Spleen (tissue), 11 donors: ENCODE measurements around the gene KHDC1. TPM values are rescaled to one million over a fixed set of nuclear protein-coding genes. Genes with fewer than 3 reads are reported as not detected.

ENCODE experiments used
- DNase-seq: peaks from one replicate; pipeline ENCODE4 v3.0.0-alpha.2; 2020
- H3K27ac ChIP-seq, 8 donors: fragments of 200-600 bp; sonication (generic) in 7 of 8; 1 replicate in 4 of 8; 2 replicates in 4 of 8; pipeline versions ENCODE4 v1.5.0 to v1.8.0; 2016 to 2021; ENCODE audit warnings: inconsistent platforms in 4 of 8, mild to moderate bottlenecking in 4 of 8, moderate library complexity in 1 of 8
- H3K27me3 ChIP-seq, 7 donors: fragments of 200-600 bp; sonication (generic) in 6 of 7; replicated peaks in 1 of 7; 1 replicate in 4 of 7; 2 replicates in 3 of 7; pipeline versions ENCODE4 v1.5.0 to v1.8.0; 2016 to 2021; ENCODE audit warnings: inconsistent platforms in 3 of 7, mild to moderate bottlenecking in 1 of 7
- H3K36me3 ChIP-seq, 6 donors: fragments of 200-600 bp; sonication (generic) in 5 of 6; 1 replicate in 4 of 6; 2 replicates in 2 of 6; pipeline versions ENCODE4 v1.5.0 to v1.8.0; 2016 to 2021; ENCODE audit warnings: inconsistent platforms in 2 of 6
- H3K4me1 ChIP-seq, 6 donors: fragments of 200-600 bp; sonication (generic) in 5 of 6; 1 replicate in 3 of 6; 2 replicates in 3 of 6; pipeline versions ENCODE4 v1.5.0 to v1.8.0; 2016 to 2021; ENCODE audit warnings: inconsistent platforms in 3 of 6
- H3K4me3 ChIP-seq, 8 donors: fragments of 200-600 bp; sonication (generic) in 7 of 8; 1 replicate in 4 of 8; 2 replicates in 4 of 8; pipeline versions ENCODE4 v1.5.0 to v1.8.0; 2016 to 2021; ENCODE audit warnings: inconsistent platforms in 4 of 8, mild to moderate bottlenecking in 4 of 8, moderate library complexity in 2 of 8
- H3K9me3 ChIP-seq, 8 donors: fragments of 200-600 bp; sonication (generic) in 7 of 8; 1 replicate in 4 of 8; 2 replicates in 4 of 8; pipeline versions ENCODE4 v1.5.0 to v1.8.0; 2016 to 2021; ENCODE audit warnings: inconsistent platforms in 4 of 8
- CTCF ChIP-seq, 11 experiments: fragments of 200-600 bp in 7 of 11; fragments of 450-650 bp in 4 of 11; sonication (generic) in 4 of 11; IDR thresholded peaks in 8 of 11; conservative IDR thresholded peaks in 3 of 11; 1 replicate in 7 of 11; 2 replicates in 4 of 11; pipeline versions ENCODE4 v1.4.0 to v1.8.0; 2016 to 2021; ENCODE audit warnings: antibody characterized with exemption in 11 of 11, inconsistent platforms in 4 of 11, mild to moderate bottlenecking in 1 of 11
- POLR2A ChIP-seq, 3 donors: fragments of 450-650 bp; IDR thresholded peaks; one replicate each; pipeline ENCODE4 v1.5.1; 2017; ENCODE audit warnings: antibody characterized with exemption in 3 of 3, mild to moderate bottlenecking in 1 of 3
- POLR2AphosphoS5 ChIP-seq, 3 donors: sonication (generic); formaldehyde crosslinking; IDR thresholded peaks; one replicate each; pipeline ENCODE4 v1.5.1; 2017; ENCODE audit warnings: antibody characterized with exemption in 3 of 3
- WGBS, 5 donors: extraction: QIAGEN DNeasy Blood & Tissue Kit in 3 of 5; methylation state at CpG; one replicate each; pipeline versions ENCODE4 v1.1.5 to v1.1.7; 2013 to 2018; 5-methylcytosine and 5-hydroxymethylcytosine counted together
- intact Hi-C: fragments of 100-400 bp; cut with DNase I; formaldehyde crosslinking; loops from one replicate; pipeline ENCODE4 v1.15.0; 2023; ENCODE audit warnings: low total_unique reads
- polyA plus RNA-seq, 3 donors: library from polyadenylated mRNA; stranded (reverse); fragments of 200-250 nt; gene quantifications; one replicate each; pipeline ENCODE4 v1.2.1, GENCODE V29; 2013
- total RNA-seq, 7 donors: library from RNA; depleted of rRNA in 3 of 7; stranded (reverse); fragments of >200 nt in 3 of 7; fragmentation: NEBNext Ultra II Directional in 4 of 7; extraction: Animal tissue kit (Norgen Biotek cat#: 25700) in 4 of 7; gene quantifications; one replicate each; pipeline versions ENCODE4 v1.1.0 to v1.2.1, GENCODE V29; 2016 to 2021
- donor health status: healthy with polysubstance abuse.
- donor health status: DM: no; HTN: no; CAD: no; lungs with moderate emphysema.
- donor health status: DM: no; HTN: no; CAD: no.
- donor health status: Bipolar disorder and iron deficiency.
- donor health status: healthy.
- donor health status: DM: no; HTN: no; CAD: no.
- donor health status: DM: yes; HTN: yes; CAD: no.

KHDC1 gene
- total and polyA plus RNA-seq, 10 donors, result 0.54 to 2.2 (median 0.90) TPM

GRCh38 chr6:73204252-73204651, 58.7 kb downstream of the KHDC1 start:
- Histone ChIP-seq H3K4me1 (no peaks in the 10 kb centered on the region), H3K27me3 (no peaks in the 10 kb centered on the region), H3K27ac (no peak overlapping the region), H3K9me3 (no peaks in the 10 kb centered on the region), H3K36me3 (no peaks in the 10 kb centered on the region), H3K4me3 (no peak overlapping the region)
- intact Hi-C loops, result no loop called here
- 86 to 93% (median 89%) methylated on average over 4 of the region's 4 CpGs for WGBS, 5 donors
- TF ChIP-seq CTCF (IDR thresholded peaks at IDR 0.05 in 8 of 11, conservative IDR thresholded peaks at IDR 0.05 in 3 of 11) (no peak), POLR2A (IDR thresholded peaks at IDR 0.05) (no peak), POLR2AphosphoS5 (IDR thresholded peaks at IDR 0.05) (no peak)
- DNase-seq, result no peak

- Histone ChIP-seq H3K27ac (no peak overlapping the region), H3K4me3 (no peak overlapping the region), H3K4me1 (no peaks in the 10 kb centered on the region), H3K36me3 (no peaks in the 10 kb centered on the region), H3K27me3 (no peaks in the 10 kb centered on the region), H3K9me3 (no peaks in the 10 kb centered on the region)
- intact Hi-C loops, result no loop called here
- WGBS, 5 donors, result 55 to 83% (median 79%) methylated on average over 1 of the region's 1 CpG
- no peak for DNase-seq
- no peak for TF ChIP-seq POLR2A (IDR thresholded peaks at IDR 0.05)
- no peak for TF ChIP-seq CTCF (IDR thresholded peaks at IDR 0.05 in 8 of 11, conservative IDR thresholded peaks at IDR 0.05 in 3 of 11)
- TF ChIP-seq POLR2AphosphoS5 (IDR thresholded peaks at IDR 0.05), result no peak
Observed at GRCh38 chr6:73203098-73203497, 59.9 kb downstream of the KHDC1 start.

GRCh38 chr6:73200735-73201134, 62.3 kb downstream of the KHDC1 start:
- DNase-seq, result no peak
- Histone ChIP-seq H3K27ac (no peak overlapping the region), H3K27me3 (no peaks in the 10 kb centered on the region), H3K36me3 (no peaks in the 10 kb centered on the region), H3K9me3 (no peaks in the 10 kb centered on the region), H3K4me3 (no peak overlapping the region), H3K4me1 (no peaks in the 10 kb centered on the region)
- intact Hi-C loops, result no loop called here
- WGBS, 5 donors, result 65 to 81% (median 74%) methylated on average over 4 of the region's 4 CpGs
- no peak for TF ChIP-seq POLR2AphosphoS5 (IDR thresholded peaks at IDR 0.05)
- TF ChIP-seq CTCF (IDR thresholded peaks at IDR 0.05 in 8 of 11, conservative IDR thresholded peaks at IDR 0.05 in 3 of 11), result no peak
- no peak for TF ChIP-seq POLR2A (IDR thresholded peaks at IDR 0.05)

- Histone ChIP-seq H3K27ac (no peak overlapping the region), H3K4me3 (no peak overlapping the region), H3K4me1 (no peaks in the 10 kb centered on the region), H3K27me3 (no peaks in the 10 kb centered on the region), H3K36me3 (peaks cover 0 to 2% (median 0%) of the 10 kb centered on the region in 6 donors), H3K9me3 (no peaks in the 10 kb centered on the region)
- DNase-seq, result no peak
- intact Hi-C loops, result no loop called here
- TF ChIP-seq POLR2AphosphoS5 (IDR thresholded peaks at IDR 0.05), result no peak
- no peak for TF ChIP-seq POLR2A (IDR thresholded peaks at IDR 0.05)
- no peak for TF ChIP-seq CTCF (IDR thresholded peaks at IDR 0.05 in 8 of 11, conservative IDR thresholded peaks at IDR 0.05 in 3 of 11)
- 84 to 97% (median 87%) methylated on average over 3 of the region's 3 CpGs for WGBS, 5 donors
Observed at GRCh38 chr6:73200247-73200646, 62.7 kb downstream of the KHDC1 start.
